Cardiac fibroblast (primary cell): ENCODE data around the gene ABCA9.

Source experiments
- DNase-seq, 2 donors: peaks; one replicate each; pipeline versions ENCODE4 v3.0.0 to v3.0.0-alpha.2; 2010; ENCODE audit warnings: low read depth in 2 of 2
- H3K4me3 ChIP-seq, 2 donors: replicated peaks in 1 of 2; 1 replicate in 1 of 2; 2 replicates in 1 of 2; pipeline ENCODE4 v1.5.1; 2011; ENCODE audit warnings: low read depth in 2 of 2, low read length in 2 of 2, mild to moderate bottlenecking in 2 of 2, moderate library complexity in 1 of 2
- TF ChIP-seq, protein P1 (sequence below): IDR thresholded peaks from one replicate; pipeline ENCODE4 v1.5.1; 2011; ENCODE audit warnings: low read depth, mild to moderate bottlenecking, low read length, inconsistent platforms

The ABCA9 gene

DNA sequence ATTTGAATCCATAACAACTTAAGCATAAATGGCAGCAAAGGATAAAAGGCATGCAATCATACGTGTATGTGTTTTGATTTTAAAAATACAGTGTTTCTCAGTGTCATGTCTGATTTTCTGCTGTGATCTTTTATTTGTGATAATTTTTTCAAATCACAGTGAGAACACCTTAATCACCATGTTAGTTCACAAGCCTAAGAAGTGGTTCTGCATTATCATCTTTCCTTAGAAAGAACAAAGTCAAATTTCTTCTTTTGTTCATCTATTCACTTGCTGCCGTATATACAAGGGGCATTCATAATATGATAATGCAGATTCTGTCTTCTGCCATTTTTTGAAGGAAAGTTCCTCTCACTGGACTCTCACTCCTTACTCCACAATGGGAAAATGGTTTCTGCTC is 33.3 kb upstream of the ABCA9 start:
- TF ChIP-seq, protein P1, sequence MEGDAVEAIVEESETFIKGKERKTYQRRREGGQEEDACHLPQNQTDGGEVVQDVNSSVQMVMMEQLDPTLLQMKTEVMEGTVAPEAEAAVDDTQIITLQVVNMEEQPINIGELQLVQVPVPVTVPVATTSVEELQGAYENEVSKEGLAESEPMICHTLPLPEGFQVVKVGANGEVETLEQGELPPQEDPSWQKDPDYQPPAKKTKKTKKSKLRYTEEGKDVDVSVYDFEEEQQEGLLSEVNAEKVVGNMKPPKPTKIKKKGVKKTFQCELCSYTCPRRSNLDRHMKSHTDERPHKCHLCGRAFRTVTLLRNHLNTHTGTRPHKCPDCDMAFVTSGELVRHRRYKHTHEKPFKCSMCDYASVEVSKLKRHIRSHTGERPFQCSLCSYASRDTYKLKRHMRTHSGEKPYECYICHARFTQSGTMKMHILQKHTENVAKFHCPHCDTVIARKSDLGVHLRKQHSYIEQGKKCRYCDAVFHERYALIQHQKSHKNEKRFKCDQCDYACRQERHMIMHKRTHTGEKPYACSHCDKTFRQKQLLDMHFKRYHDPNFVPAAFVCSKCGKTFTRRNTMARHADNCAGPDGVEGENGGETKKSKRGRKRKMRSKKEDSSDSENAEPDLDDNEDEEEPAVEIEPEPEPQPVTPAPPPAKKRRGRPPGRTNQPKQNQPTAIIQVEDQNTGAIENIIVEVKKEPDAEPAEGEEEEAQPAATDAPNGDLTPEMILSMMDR, result no peak
- DNase-seq, result no peak

GRCh38 chr17:69093279-69093789 is 32.6 kb upstream of the ABCA9 start:
- peak in 1 of 2 donors; percentile 74 for DNase-seq
- TF ChIP-seq, protein P1, result no peak
- H3K4me3 ChIP-seq, result no peak overlapping the region

More for the DNA sequence above, 33.3 kb upstream of the ABCA9 start:
- no peak overlapping the region for H3K4me3 ChIP-seq

- peak in 1 of 2 donors; percentile 14 for DNase-seq
- TF ChIP-seq, protein P1, result no peak
- no peak overlapping the region for H3K4me3 ChIP-seq
Observed at GRCh38 chr17:69090365-69090764, 29.6 kb upstream of the ABCA9 start.

DNA sequence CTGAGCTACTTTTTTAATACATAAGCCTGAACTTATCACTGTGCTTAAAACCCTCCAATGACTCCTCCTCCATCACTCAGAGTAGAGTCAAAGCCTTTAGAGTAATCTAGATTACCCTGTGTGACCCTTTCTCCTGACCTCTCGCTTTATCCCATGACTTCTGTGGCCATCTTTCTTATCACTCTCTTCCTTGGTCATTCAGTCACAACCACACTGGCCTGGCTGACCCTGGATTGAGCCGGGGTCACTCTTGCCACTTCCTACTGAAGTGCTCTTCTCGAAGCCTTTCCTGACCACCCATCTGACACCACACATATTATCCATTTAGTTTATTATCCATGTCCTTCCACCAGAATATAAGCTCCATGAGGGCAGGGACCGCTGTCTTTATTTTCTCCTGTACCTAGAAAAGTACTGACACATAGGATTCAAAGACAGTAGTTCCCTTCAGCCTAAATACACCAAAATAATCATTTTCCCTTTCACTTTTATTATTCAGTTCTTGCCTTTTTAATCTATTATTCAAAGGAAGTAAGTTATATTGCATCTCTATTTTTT is 28.0 kb upstream of the ABCA9 start:
- DNase-seq, result no peak
- H3K4me3 ChIP-seq, result no peak overlapping the region
- TF ChIP-seq, protein P1, result no peak

DNA sequence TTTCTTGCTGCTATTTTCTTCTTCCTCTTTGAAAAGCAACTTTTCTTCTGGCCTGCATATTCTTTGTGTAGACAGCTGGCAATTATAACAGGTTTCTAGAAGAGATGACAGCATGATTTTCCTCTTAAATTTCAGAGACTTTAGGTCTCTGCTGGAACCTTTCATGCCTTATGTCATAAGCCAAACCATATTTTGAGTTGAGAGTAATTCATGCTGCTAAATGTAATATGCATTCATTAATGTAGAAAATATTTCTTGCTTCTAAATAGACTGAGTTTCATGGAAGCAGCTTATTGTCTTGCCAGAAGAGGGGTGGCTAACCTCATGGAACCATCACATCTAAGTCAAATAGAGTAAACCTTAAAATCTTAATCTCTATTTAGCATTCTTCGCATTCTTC is 25.9 kb upstream of the ABCA9 start:
- TF ChIP-seq, protein P1, result no peak
- DNase-seq, result no peak
- H3K4me3 ChIP-seq, result no peak overlapping the region

- DNase-seq, result peak in 1 of 2 donors; percentile 14
- TF ChIP-seq, protein P1, result peak; percentile 42
- no peak overlapping the region for H3K4me3 ChIP-seq
Observed at GRCh38 chr17:69084911-69085310, 24.2 kb upstream of the ABCA9 start.

DNA sequence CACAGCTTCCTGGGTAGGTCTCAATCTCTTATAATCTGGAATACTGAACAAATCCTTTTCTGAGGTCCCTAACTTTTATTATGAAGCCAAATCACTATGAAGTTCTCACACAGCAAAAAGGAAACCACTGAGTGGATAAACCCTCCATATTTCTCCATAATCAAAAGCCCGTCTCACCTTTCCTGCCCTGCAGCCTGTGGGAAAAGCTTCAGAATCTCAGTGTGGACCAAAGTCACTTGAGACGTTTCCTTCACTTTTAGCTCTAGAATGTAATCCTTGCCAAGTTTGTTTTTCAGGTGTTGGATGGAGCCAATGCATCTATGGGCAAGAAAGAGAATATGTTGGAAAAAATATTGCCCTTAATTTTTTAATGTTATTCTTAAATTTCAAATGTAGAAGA is 22.0 kb upstream of the ABCA9 start:
- DNase-seq, result no peak
- no peak overlapping the region for H3K4me3 ChIP-seq
- TF ChIP-seq, protein P1, result no peak
